ENCODE measurements around the gene PLB1.
"Not testable (repeated sequence)": the region's sequence is repeated elsewhere in the genome, so short reads cannot be mapped to it uniquely, and the experiment has no call there.

PLB1 gene

DNA sequence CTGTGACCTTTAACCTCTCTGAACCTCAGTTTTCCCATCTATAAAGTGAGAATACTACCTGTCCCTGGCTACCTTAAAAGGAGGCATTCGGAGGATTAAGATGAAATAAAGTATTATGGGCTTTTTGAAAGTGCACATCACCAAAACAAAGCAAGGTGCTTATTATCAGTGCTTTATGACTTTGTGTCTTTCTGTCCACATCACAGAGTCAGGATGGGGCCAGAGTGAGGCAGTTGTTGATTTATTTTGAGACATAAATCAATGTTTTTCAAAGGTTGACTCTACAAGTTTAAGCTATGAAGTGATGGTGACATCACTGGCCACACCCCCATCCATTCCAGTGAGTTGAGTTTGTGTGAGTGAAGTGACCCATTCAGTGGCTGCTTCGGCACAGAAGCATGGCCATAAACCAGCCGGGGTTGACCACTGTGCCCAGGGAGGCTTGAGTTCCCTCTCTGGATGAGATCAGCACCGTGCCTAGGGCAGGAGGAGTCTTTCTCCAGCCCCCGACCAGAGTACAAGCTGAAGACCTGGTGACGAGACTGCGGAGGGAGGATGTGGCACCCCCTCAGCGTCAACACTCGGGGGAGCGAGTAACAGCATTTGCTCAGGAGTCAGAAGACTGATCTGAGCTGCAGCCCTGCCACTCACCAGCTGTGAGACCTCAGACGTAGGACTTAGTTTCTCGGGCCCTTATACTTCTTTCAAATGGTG lies 166.8 kb downstream of the PLB1 start:
- peak in 2 of 56 donors; percentile 19 to 22 for DNase-seq

DNA sequence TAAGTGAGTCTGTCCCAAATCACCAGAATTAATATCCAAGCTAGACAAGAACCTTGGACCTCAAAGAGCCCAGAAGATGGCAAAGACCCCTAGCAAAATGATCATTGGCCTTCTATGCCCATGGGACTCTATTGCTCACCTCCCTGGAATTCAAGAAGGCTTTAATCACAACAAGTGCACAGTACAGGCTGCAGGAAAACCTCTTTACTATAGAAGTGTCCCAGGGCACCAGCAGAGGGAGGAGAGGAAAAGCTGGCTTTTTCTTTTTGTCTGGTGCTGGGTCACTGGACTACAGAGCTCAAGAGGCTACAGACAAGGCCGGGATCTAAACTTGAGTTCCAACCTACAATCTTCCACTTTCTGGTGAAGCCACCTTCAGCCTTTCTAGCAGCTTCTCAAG lies 167.5 kb downstream of the PLB1 start:
- no peak for DNase-seq

- DNase-seq, result peak in 1 of 56 donors; percentile 12
Observed at GRCh38 chr2:28664120-28664842, 168.4 kb downstream of the PLB1 start.

DNA sequence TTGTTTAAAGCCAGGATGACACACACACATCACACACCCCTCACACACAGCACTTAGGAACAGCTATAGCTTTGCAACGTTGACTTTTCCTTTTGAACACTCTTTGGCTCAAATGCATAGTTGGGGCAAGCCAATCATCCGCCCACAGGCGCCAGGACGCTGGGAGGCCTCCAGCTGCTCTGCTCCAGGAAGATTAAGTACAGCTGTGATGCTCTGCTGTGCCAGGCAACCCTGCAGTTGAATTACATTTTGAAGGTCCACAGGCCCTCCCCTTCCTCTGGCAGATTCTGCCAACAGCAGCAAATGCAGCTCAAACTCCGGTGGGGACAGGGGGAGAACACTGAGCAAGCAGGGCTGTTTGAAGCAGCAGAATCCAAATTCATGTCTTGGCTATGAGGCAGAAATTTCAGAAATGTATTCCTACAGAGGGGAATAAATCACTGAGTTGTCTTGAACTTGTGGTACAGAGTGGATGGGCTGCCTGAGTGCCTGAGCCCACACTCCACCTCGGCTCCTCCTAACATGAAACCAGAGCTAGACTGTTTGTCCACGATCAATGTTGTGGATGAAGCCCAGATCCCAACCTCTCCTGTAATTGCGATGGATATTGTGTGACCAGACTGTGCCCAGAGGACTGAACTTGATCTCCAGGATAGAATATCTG lies 169.3 kb downstream of the PLB1 start:
- DNase-seq, result peak in 3 of 56 donors; percentile 11 to 30 (median 17)

GRCh38 chr2:28665811-28666377 lies 170.0 kb downstream of the PLB1 start:
- not testable (repeated sequence) for DNase-seq

DNA sequence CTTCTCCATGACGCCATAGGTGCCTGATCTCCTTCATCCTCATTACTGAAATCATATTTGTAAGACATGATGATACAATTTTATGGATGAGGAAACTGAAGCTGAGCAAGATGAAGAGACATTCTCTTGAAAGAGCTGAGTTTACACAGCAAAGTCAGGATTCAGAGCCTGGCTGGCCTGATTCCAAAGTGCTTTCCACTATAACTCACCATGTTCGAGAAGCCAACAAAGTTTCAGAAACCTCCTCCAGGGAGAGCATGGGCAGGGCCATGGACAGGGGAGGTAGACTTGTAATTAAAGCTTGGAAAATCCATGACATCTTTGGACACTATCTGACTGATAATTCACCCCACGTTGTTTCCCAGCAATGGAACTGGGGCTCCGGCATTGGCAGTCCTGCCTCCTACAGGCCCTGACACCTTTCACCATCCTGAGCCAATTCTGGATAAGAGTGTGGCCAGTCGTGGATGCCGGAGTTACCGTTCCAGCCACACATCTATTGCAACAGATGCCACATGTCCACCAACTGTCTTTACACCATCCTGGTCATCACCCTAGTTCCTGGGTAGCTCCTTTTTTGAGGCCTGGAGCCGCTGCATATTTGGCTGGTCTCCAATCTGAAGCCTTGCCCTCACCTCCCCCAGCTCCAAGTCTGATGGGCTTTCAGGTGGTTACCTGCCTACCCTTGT lies 170.8 kb downstream of the PLB1 start:
- DNase-seq, result no peak

DNA sequence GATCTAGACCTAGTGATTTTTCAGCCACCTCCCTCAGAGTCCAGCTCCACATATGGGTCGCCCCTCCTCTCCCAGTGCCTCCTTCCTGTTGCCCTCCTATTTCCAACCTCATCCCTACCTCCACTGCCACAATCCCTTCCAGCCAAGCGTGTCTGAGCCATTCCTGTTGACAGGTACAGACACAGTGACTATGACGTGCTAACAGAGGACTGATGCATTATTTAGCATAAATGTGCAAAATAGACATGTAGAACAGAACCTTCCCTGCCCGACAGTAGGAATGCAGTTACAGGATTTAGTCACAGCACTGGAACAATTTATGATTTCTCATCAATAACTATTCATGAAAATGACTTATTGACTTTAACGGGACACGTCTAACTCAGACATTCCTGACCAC lies 171.4 kb downstream of the PLB1 start:
- no peak for DNase-seq

GRCh38 chr2:28668106-28668814 lies 172.4 kb downstream of the PLB1 start:
- DNase-seq, result no peak

GRCh38 chr2:28668880-28669279 lies 173.0 kb downstream of the PLB1 start:
- no peak for DNase-seq

- no peak for DNase-seq
Observed at GRCh38 chr2:28670856-28671255, 175.0 kb downstream of the PLB1 start.

GRCh38 chr2:28673338-28673737 lies 177.5 kb downstream of the PLB1 start:
- no peak for DNase-seq

DNA sequence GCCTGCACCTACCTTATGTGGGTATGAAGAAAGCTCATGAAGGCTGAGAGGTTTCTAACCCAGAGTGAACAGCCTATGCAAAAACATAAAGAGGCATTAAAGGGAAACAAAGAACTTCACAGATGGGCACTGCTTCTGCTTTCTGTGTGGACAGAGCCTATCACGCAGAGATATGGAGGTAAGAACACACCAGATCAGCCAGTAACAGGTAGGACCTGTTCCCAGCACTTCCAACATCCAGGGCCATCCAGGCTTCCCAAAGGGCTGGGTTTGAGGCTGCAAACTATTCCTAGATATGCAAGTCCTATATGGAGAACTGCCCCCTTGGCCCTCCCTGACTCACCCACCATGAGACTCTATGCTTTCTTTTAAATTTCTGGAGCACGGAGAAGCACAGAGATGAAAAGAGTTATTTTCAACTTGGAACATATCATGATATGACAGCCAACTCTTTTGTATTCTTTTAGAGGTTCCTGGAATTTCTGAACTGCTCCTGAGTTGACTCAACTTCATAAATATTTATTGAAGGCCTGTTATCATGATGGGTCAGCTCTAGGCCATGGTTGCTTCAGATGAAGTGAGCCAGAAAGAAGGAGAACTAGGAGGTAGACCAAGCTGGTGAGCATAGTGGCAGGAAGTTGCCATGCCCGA lies 178.3 kb downstream of the PLB1 start:
- DNase-seq, result no peak

DNA sequence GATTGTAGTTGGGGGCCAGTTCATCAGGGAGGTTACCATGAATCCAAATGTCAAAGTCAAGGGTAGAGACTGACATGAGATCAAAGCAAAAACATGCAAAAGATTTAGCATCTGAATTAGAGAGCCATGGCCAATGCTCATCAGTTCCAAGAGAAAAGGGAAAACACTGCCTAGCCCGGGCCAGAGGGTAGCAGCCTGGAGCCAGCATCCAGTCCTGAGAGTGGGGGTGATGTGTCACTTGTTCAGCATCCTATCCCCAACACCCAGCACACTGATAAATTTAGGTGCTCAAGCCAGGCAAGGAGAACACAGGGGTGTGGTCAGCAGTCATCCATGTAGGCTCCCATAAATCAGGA lies 178.8 kb downstream of the PLB1 start:
- DNase-seq, result no peak

DNA sequence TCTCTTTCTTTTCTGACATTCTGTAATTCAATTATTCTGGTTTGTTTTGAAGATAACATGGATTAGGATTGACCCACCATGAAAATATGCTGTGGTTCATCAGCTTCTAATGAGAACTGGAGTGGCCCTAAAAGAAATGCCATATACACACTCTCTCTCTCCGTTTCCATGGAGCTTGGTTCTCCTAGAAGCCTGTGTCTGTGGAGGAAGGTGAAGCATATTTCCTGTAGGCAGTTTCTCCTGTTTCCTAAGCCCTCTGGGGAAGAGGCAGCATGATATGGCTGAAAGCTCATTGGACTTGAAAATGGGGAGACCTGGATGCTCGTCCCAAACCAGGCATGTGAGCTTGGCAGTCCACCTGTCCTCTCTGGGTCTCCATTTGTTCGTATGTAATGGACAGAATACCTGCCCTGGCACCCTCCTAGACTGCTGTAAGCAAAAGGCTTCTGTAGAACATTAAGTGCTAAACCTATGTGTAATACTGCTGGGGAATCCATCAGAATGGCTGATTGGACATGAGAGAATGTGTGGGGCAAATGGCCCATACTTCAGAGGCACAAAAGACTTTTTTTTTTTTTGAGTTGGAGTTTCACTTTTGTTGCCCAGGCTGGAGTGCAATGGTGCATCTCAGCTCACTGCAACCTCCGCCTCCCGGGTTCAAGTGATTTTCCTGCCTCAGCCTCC lies 180.4 kb downstream of the PLB1 start:
- no peak for DNase-seq

GRCh38 chr2:28678175-28678855 lies 182.5 kb downstream of the PLB1 start:
- DNase-seq, result no peak

GRCh38 chr2:28678944-28679343 lies 183.1 kb downstream of the PLB1 start:
- no peak for DNase-seq

- no peak for DNase-seq
Observed at GRCh38 chr2:28680657-28681056, 184.8 kb downstream of the PLB1 start.

DNA sequence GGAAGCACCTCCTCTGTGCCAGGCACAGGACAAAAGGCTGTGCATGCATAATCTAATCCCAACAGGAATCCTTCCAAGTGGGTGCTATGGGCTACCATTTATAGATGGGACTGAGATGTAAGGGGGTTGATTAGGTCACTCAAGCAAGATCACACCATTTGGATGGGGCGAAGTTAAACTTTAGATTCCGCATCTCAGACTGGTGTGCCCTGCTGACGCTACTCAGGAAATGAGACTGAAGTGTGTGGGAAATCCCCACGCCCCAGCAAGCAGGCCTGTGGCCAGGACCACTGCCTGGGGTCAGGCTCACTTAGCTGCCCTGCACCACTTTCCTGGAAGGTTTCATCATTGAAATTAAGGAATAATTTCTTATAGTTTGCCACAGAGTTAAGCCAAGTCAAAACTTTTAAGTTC lies 185.3 kb downstream of the PLB1 start:
- peak in 4 of 56 donors; percentile 4 to 45 (median 32) for DNase-seq

DNA sequence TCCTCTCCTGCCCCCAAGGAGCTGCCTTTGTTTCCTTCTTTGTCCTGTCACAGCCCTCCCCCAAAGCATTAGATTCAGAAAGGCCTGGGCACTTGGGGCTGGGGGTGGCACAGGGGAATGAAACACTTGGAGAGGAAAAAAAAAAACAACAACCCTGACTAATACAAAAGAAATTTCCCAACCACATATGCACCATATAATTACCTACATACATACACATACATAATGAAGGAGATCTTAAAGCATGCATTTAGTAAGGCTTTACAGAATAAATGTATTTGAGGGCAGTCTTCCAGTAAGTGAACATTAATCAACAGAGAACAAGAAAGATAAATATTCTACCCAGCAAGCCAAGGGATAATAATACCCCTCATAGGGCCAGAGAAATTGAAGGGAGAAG lies 185.7 kb downstream of the PLB1 start:
- no peak for DNase-seq

Measured in nucleus accumbens (tissue), 56 donors.